Measurements from ENCODE around the gene NES. TPM values are rescaled to one million over a fixed set of nuclear protein-coding genes. Genes with fewer than 3 reads are reported as not detected.
A peak's percentile ranks its signal among the peaks of the same experiment; 100 is the strongest.

Gene NES
- total and polyA plus RNA-seq, 2 of the 8 experiments (the other 6 are each of a cell fraction or from before 2014, with no cell fraction given), result 13.3 to 135 TPM

DNA sequence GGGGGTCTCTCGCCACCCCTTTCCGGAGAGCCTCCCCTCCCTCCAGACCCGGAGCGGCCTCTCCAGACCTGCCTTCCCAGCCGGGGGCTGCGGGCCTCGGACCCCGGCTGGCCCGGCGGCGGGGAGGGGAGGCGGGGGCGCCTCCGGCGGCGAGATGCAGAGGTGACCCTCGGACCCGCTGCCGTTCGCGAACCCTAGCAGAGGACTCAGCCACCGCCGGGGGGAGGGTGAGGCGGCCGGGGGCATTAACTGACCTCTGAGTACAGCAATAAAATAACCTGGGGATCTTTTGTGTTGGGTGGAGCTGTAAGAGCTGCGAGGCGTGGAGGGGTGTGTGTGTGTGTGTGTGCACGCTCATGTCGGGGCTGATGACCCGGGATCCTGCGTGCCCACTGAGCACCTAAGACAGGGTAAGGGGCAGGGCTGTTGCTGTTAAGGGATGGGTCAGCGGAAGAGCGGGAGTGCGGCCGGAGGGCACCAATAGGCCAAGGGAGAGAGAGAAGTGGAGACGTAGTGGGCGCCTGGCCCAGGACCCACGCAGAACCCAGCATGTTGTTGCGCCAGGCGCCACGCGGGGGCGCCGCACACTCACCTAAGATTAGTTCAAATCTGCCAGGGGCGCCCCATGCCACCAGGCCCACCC lies 51.6 kb downstream of the NES start:
- peak overlapping the region; percentile 78 for H3K18ac ChIP-seq (ENCODE audit: extremely low read depth, low read length)
- no peak overlapping the region for H4K5ac ChIP-seq (ENCODE audit: insufficient read length, low read depth, low read length)
- H2BK120ac ChIP-seq (replicated peaks; ENCODE audit: low read depth, low read length), result no peak overlapping the region
- no peak overlapping the region for H3K23ac ChIP-seq (ENCODE audit: insufficient read length)
- peaks cover 0 to 9% (median 2%) of the 10 kb centered on the region in 4 experiments; a peak in 5 of 7 replicates for H3K4me1 ChIP-seq (replicated peaks in 1 of 4; ENCODE audit: control insufficient read depth in 3 of 4, insufficient read depth in 4 of 4, low read length in 3 of 4)
- H2BK15ac ChIP-seq (ENCODE audit: low read length), result no peak overlapping the region; the same call in 1 of the 2 replicates
- no peak overlapping the region for H4K91ac ChIP-seq (replicated peaks; ENCODE audit: insufficient read length, low read length)
- peak overlapping the region; percentile 44 to 71 (median 46) for H3K4me3 ChIP-seq (ENCODE audit: extremely low read depth in 1 of 4, insufficient read depth in 2 of 4, low read depth in 3 of 4, low read length in 4 of 4)
- FAIRE-seq (no peak), DNase-seq (ENCODE audit: low read depth in 1 of 2, low spot score in 2 of 2) (peak in 1 of 2 experiments; percentile 84)
- peaks cover 31 to 50% (median 38%) of the 10 kb centered on the region in 4 experiments for H3K27me3 ChIP-seq (replicated peaks in 1 of 4; ENCODE audit: control insufficient read depth in 3 of 4, extremely low read depth in 1 of 4, insufficient read depth in 3 of 4, low read length in 3 of 4)
- H3K9me3 ChIP-seq (ENCODE audit: insufficient read depth in 2 of 2, low read depth in 1 of 2, low read length in 1 of 2), result no peaks in the 10 kb centered on the region
- 2% methylated on average over 31 of the region's 45 CpGs; no CpG with 5 or more reads in 1 of the 2 experiments for WGBS, 2 experiments (ENCODE audit: extremely low coverage in 1 of 2, insufficient coverage in 1 of 2, insufficient read length in 1 of 2, insufficient replicate concordance in 2 of 2, low coverage in 1 of 2, low lambda C conversion rate in 2 of 2, missing lambda C conversion rate in 1 of 2)
- CTCF ChIA-PET (ENCODE audit: partially characterized antibody), result interaction anchor here (0.5 to 43.0 kb wide), 16 partner anchors 9 to 201 kb away, joined by 3 to 868 read pairs (median 11); partner anchors contain the start of genes BCAN, CRABP2 and NES
- H3K4ac ChIP-seq (replicated peaks; ENCODE audit: insufficient read length, low read depth, low read length), result no peak overlapping the region
- H2BK12ac ChIP-seq (ENCODE audit: low read depth, low read length), result no peak overlapping the region
- peaks cover 0 to 1% of the 10 kb centered on the region in 2 experiments for H4K20me1 ChIP-seq (replicated peaks in 1 of 2; ENCODE audit: control insufficient read depth in 1 of 2, insufficient read depth in 2 of 2, low read length in 2 of 2)
- no peaks in the 10 kb centered on the region for H3K79me2 ChIP-seq (ENCODE audit: control insufficient read depth in 1 of 2, insufficient read depth in 2 of 2, low read length in 2 of 2)
- POLR2A ChIA-PET (ENCODE audit: partially characterized antibody), result interaction anchor here (1.3 to 5.8 kb wide), 3 partner anchors 35 to 80 kb away, joined by 3 to 46 read pairs (median 19); partner anchors contain the start of gene NES
- H3K27ac ChIP-seq (ENCODE audit: low read depth, low read length), result no peak overlapping the region
- H3K79me1 ChIP-seq (ENCODE audit: low read depth, low read length), result no peaks in the 10 kb centered on the region
- peak overlapping the region in 1 of 4 experiments; percentile 43; a peak in 1 of 7 replicates for H3K9ac ChIP-seq (replicated peaks in 1 of 4; ENCODE audit: extremely low read depth in 1 of 4, low read depth in 3 of 4, low read length in 3 of 4)
- no peak overlapping the region for H2BK5ac ChIP-seq (ENCODE audit: low read depth, low read length)
- H2AK5ac ChIP-seq (ENCODE audit: low read depth, low read length), result no peak overlapping the region
- peak overlapping the region; percentile 77; the same call in 1 of the 2 replicates for H4K8ac ChIP-seq (ENCODE audit: extremely low read depth, insufficient read depth, low read length)
- H3K4me2 ChIP-seq (ENCODE audit: insufficient read depth in 1 of 2, low read depth in 2 of 2, low read length in 2 of 2), result peak overlapping the region; percentile 81 to 99
- no peak overlapping the region for H3K14ac ChIP-seq (ENCODE audit: insufficient read length)
- no peak overlapping the region for H2BK20ac ChIP-seq (ENCODE audit: low read length)
- peaks cover 20% of the 10 kb centered on the region; the same call in 1 of the 2 replicates for H3K23me2 ChIP-seq (ENCODE audit: low read depth, low read length)
- no peaks in the 10 kb centered on the region; a peak in 1 of 8 replicates for H3K36me3 ChIP-seq (ENCODE audit: control insufficient read depth in 2 of 4, insufficient read depth in 4 of 4, low read length in 3 of 4)
- H2AFZ ChIP-seq (ENCODE audit: low read length), result no peak overlapping the region
- no peak overlapping the region for H3K56ac ChIP-seq (replicated peaks; ENCODE audit: insufficient read length, low read depth, low read length)
- no peak for TF ChIP-seq CTBP2 (IDR thresholded peaks at IDR 0.05; ENCODE audit: borderline replicate concordance, insufficient read depth, insufficient read length, low read length)
- peak; percentile 56; the same call in 1 of the 2 replicates for TF ChIP-seq BACH1 (IDR thresholded peaks at IDR 0.05; ENCODE audit: low read length)
- TF ChIP-seq RNF2 (IDR thresholded peaks at IDR 0.05; ENCODE audit: borderline replicate concordance, low read depth, low read length, missing control alignments, poor library complexity, severe bottlenecking), result peak; percentile 51
- no peak for TF ChIP-seq RFX5 (IDR thresholded peaks at IDR 0.05; ENCODE audit: borderline replicate concordance, low read depth, low read length)
- no peak for TF ChIP-seq RXRA (IDR thresholded peaks at IDR 0.05; ENCODE audit: insufficient read depth, low read depth, low read length)
- no peak for TF ChIP-seq BRCA1 (IDR thresholded peaks at IDR 0.05; ENCODE audit: low read depth, low read length)
